GM23338 (cell line): Measurements from ENCODE around the gene BBOX1.

ENCODE experiments used
- CREB1 ChIP-seq: fragments of 250-450 bp; sonication (Bioruptor Pico); IDR thresholded peaks from 2 replicates; pipeline ENCODE4 v1.5.0; 2020; ENCODE audit warnings: low read depth, mild to moderate bottlenecking, moderate library complexity
- ETS1 ChIP-seq: IDR thresholded peaks from 2 replicates; pipeline ENCODE4 v1.6.1; 2016; ENCODE audit warnings: antibody characterized with exemption
- EZH2 ChIP-seq: fragments of 200-600 bp; sonication (generic); IDR thresholded peaks from one replicate; pipeline ENCODE4 v1.8.0; 2017; ENCODE audit warnings: antibody characterized with exemption, mild to moderate bottlenecking, low read depth; ENCODE audit not compliant: unreplicated experiment
- EZH2phosphoT487 ChIP-seq: fragments of 200-600 bp; sonication (generic); IDR thresholded peaks from one replicate; pipeline ENCODE4 v1.8.1; 2018; ENCODE audit warnings: antibody characterized with exemption; ENCODE audit not compliant: unreplicated experiment
- POLR2AphosphoS5 ChIP-seq: IDR thresholded peaks from 2 replicates; pipeline ENCODE4 v1.6.1; 2016; ENCODE audit warnings: antibody characterized with exemption, low read depth
- REST ChIP-seq: IDR thresholded peaks from one replicate; pipeline ENCODE4 v1.6.1; 2018; ENCODE audit warnings: antibody characterized with exemption; ENCODE audit not compliant: unreplicated experiment
- TF ChIP-seq, protein P1 (sequence below), 2 experiments: fragments of 200-600 bp in 1 of 2; sonication (generic) in 1 of 2; conservative IDR thresholded peaks; 2 replicates each; pipeline versions ENCODE4 v1.5.1 to v1.6.1; 2016 to 2017; ENCODE audit warnings: antibody characterized with exemption in 2 of 2, low read depth in 2 of 2, mild to moderate bottlenecking in 2 of 2, moderate library complexity in 1 of 2

DNA sequence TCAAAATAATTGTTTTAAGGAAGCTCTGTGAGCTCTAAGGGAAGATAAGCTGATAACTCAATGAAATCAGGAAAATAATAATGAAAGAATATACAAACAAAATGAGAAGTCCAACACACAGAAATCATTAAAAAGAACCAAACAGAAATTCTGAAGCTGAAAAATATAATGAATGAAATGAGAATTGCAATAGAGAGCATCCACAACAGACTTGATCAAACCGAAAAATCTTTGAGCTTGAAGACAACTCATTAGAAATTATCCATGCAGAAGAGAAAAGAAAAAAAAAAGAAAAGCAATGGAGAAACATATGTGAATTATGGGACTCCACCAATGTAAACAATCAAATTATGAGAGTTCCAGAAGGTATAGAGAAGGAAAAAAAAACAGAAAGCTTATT, 101.0 kb downstream of the BBOX1 start:
- TF ChIP-seq, protein P1, sequence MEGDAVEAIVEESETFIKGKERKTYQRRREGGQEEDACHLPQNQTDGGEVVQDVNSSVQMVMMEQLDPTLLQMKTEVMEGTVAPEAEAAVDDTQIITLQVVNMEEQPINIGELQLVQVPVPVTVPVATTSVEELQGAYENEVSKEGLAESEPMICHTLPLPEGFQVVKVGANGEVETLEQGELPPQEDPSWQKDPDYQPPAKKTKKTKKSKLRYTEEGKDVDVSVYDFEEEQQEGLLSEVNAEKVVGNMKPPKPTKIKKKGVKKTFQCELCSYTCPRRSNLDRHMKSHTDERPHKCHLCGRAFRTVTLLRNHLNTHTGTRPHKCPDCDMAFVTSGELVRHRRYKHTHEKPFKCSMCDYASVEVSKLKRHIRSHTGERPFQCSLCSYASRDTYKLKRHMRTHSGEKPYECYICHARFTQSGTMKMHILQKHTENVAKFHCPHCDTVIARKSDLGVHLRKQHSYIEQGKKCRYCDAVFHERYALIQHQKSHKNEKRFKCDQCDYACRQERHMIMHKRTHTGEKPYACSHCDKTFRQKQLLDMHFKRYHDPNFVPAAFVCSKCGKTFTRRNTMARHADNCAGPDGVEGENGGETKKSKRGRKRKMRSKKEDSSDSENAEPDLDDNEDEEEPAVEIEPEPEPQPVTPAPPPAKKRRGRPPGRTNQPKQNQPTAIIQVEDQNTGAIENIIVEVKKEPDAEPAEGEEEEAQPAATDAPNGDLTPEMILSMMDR (conservative IDR thresholded peaks at IDR 0.05; ENCODE audit: low read depth in 2 of 2): no peak
- TF ChIP-seq EZH2phosphoT487: no peak
- no peak for TF ChIP-seq POLR2AphosphoS5
- TF ChIP-seq REST: no peak
- no peak for TF ChIP-seq EZH2
- TF ChIP-seq CREB1 (CRISPR knock-in tag): no peak
- TF ChIP-seq ETS1: no peak
